PC-3 (cell line): Measurements from ENCODE around the gene JAK2.

ENCODE experiments used
- CTCF ChIP-seq: fragments of 300-600 bp; sonication (generic); conservative IDR thresholded peaks from 2 replicates; pipeline ENCODE4 v1.5.1; 2017; ENCODE audit warnings: antibody characterized with exemption, low read depth, mild to moderate bottlenecking, low read length
- EZH2phosphoT487 ChIP-seq: fragments of 300-600 bp; sonication (generic); IDR thresholded peaks from 2 replicates; pipeline ENCODE4 v1.6.1; 2018; ENCODE audit warnings: mild to moderate bottlenecking, antibody characterized with exemption, low read length, borderline replicate concordance

GRCh38 chr9:4982721-4983482 is 2.2 kb upstream of the JAK2 start:
- TF ChIP-seq CTCF: no peak
- no peak for TF ChIP-seq EZH2phosphoT487
